GM12872 (cell line): Measurements from ENCODE around the gene JMY.
A peak's percentile ranks its signal among the peaks of the same experiment; 100 is the strongest.

ENCODE experiments used
- CTCF ChIP-seq: IDR thresholded peaks from 3 replicates; pipeline ENCODE4 v1.5.1; 2011; ENCODE audit warnings: low read depth, mild to moderate bottlenecking, low read length, moderate library complexity; ENCODE audit not compliant: insufficient read depth

The JMY gene

GRCh38 chr5:79200573-79201183 lies 35.3 kb upstream of the JMY start:
- TF ChIP-seq CTCF, result peak; percentile 61

GRCh38 chr5:79201206-79201605 lies 34.7 kb upstream of the JMY start:
- no peak for TF ChIP-seq CTCF

- TF ChIP-seq CTCF, result no peak
These were observed 33.9 kb upstream of the JMY start for GRCh38 chr5:79202076-79202475.

- TF ChIP-seq CTCF, result no peak
These were observed 30.0 kb upstream of the JMY start for GRCh38 chr5:79205965-79206364.

GRCh38 chr5:79206541-79206940 lies 29.4 kb upstream of the JMY start:
- TF ChIP-seq CTCF, result no peak

GRCh38 chr5:79209505-79209904 lies 26.4 kb upstream of the JMY start:
- no peak for TF ChIP-seq CTCF

- TF ChIP-seq CTCF, result no peak
These were observed 11.5 kb upstream of the JMY start for GRCh38 chr5:79224286-79224984.
